Esophagus squamous epithelium (tissue), 5 donors: Measurements from ENCODE around the gene TRIOBP. TPM values are rescaled to one million over a fixed set of nuclear protein-coding genes. Genes with fewer than 3 reads are reported as not detected.

ENCODE experiments used
- DNase-seq: peaks from one replicate; lab custom pipeline; 2025; lab: John Stamatoyannopoulos, UW
- H3K27ac ChIP-seq, 4 donors: fragments of 200-600 bp; sonication (generic); one replicate each; pipeline ENCODE4 v1.5.1; 2016 to 2019; ENCODE audit warnings: mild to moderate bottlenecking in 1 of 4
- H3K27me3 ChIP-seq, 4 donors: fragments of 200-600 bp; sonication (generic); 1 replicate in 3 of 4; 2 replicates in 1 of 4; pipeline versions ENCODE4 v1.5.1 to v1.6.0; 2017 to 2021; ENCODE audit warnings: antibody characterized with exemption in 1 of 4
- H3K36me3 ChIP-seq, 3 donors: fragments of 200-600 bp; sonication (generic); one replicate each; pipeline ENCODE4 v1.5.1; 2016 to 2019
- H3K4me1 ChIP-seq, 3 donors: fragments of 200-600 bp; sonication (generic); one replicate each; pipeline ENCODE4 v1.5.1; 2017 to 2019
- H3K4me3 ChIP-seq, 4 donors: fragments of 200-600 bp; sonication (generic); 1 replicate in 3 of 4; 2 replicates in 1 of 4; pipeline ENCODE4 v1.5.1; 2016 to 2019; ENCODE audit warnings: mild to moderate bottlenecking in 2 of 4, moderate library complexity in 1 of 4
- H3K9me3 ChIP-seq, 3 donors: fragments of 200-600 bp; sonication (generic); one replicate each; pipeline ENCODE4 v1.5.1; 2016 to 2019
- POLR2A ChIP-seq, 4 donors: fragments of 450-650 bp; IDR thresholded peaks; one replicate each; pipeline ENCODE4 v1.6.1; 2017; ENCODE audit warnings: antibody characterized with exemption in 4 of 4, mild to moderate bottlenecking in 4 of 4, moderate library complexity in 3 of 4
- WGBS, 2 donors: methylation state at CpG; one replicate each; pipeline ENCODE4 v1.1.5; 2018; 5-methylcytosine and 5-hydroxymethylcytosine counted together
- intact Hi-C: fragments of 100-400 bp; cut with DNase I; formaldehyde crosslinking; loops from one replicate; pipeline ENCODE4 v1.15.0; 2022
- total RNA-seq, 4 donors: library from RNA; depleted of rRNA; stranded (reverse); fragments of >200 nt; gene quantifications; one replicate each; pipeline ENCODE4 v1.1.0, GENCODE V29; 2016
- TF ChIP-seq, protein P1 (sequence below), 6 experiments: fragments of 450-650 bp in 4 of 6; fragments of 200-600 bp in 2 of 6; sonication (generic) in 2 of 6; IDR thresholded peaks; one replicate each; pipeline ENCODE4 v1.5.1; 2016 to 2019; ENCODE audit warnings: antibody characterized with exemption in 6 of 6, mild to moderate bottlenecking in 4 of 6, moderate library complexity in 4 of 6
- donor health status: DM: yes; HTN: yes; CAD: no.

Gene TRIOBP
- total RNA-seq, 4 donors from 2014 or later = 67.6 to 149 (median 108) TPM

DNA sequence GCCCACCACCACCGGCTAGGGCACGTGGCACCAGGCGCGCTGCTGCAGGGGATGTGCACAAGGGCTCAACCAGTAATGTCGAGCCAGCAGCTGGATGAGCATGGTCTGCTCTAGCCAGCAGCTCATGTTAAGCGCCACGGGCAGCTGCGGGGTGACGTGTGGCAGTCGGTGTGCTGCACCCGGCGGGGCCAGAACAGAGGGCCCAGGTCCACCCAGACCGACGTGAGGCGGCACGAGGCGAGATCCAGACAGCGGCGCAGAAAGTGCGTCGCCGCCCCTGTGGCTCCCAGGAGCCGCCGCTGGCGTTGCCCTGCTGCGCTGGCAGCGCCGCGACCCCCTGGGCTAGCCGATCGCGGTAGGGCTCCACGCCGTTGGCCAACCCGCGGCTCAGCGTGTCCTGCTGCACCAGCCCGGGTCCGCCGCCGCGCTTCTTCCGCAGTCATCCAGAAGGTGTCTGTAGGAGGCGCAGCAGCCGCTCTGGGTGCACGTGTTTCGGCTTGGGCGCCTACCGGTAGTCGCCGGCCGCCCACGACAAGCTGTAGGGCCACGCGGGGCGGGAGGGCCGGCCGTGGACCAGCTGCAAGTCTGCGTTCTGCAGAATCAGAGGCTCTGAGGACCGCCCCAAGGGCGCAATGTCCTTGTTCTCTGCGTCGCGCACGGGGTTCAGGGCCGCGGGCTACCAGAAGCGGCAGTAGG is 121.7 kb downstream of the TRIOBP start:
- Histone ChIP-seq H3K4me3 (peak overlapping the region; percentile 10 to 67 (median 38)), H3K9me3 (no peaks in the 10 kb centered on the region), H3K27me3 (peaks cover 0 to 47% (median 0%) of the 10 kb centered on the region in 4 donors), H3K4me1 (peaks cover 15 to 25% (median 18%) of the 10 kb centered on the region in 3 donors), H3K27ac (no peak overlapping the region), H3K36me3 (peaks cover 0 to 35% (median 0%) of the 10 kb centered on the region in 3 donors)
- no peak for TF ChIP-seq POLR2A (IDR thresholded peaks at IDR 0.05)
- TF ChIP-seq, protein P1, sequence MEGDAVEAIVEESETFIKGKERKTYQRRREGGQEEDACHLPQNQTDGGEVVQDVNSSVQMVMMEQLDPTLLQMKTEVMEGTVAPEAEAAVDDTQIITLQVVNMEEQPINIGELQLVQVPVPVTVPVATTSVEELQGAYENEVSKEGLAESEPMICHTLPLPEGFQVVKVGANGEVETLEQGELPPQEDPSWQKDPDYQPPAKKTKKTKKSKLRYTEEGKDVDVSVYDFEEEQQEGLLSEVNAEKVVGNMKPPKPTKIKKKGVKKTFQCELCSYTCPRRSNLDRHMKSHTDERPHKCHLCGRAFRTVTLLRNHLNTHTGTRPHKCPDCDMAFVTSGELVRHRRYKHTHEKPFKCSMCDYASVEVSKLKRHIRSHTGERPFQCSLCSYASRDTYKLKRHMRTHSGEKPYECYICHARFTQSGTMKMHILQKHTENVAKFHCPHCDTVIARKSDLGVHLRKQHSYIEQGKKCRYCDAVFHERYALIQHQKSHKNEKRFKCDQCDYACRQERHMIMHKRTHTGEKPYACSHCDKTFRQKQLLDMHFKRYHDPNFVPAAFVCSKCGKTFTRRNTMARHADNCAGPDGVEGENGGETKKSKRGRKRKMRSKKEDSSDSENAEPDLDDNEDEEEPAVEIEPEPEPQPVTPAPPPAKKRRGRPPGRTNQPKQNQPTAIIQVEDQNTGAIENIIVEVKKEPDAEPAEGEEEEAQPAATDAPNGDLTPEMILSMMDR (IDR thresholded peaks at IDR 0.05) = peak in 5 of 6 experiments; percentile 34 to 54 (median 39)
- intact Hi-C loops = loop anchor here (5.0 kb wide), 1 partner anchor 44 kb away; no protein-coding TSS in a partner anchor
- DNase-seq = no peak
- 6% methylated on average over 35 of the region's 68 CpGs; no CpG with 5 or more reads in 1 of the 2 donors for WGBS, 2 donors

DNA sequence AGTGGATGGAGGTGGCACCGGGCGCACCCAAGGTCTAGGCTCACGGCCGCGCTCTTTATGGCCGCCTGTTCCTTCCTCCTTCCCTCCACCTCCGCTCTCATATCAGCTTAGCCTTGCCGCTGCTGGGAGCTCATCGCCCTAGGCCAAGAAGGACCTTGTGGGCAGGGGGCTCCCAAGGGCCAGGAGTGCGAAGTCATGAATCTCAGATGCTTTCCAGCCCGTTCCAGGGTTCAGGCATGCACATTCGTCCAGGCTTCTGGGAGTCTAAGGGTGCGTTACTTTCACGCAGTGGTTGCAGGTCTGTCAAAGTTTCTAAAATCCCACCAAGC is 122.2 kb downstream of the TRIOBP start:
- TF ChIP-seq, protein P1 (IDR thresholded peaks at IDR 0.05) = no peak
- TF ChIP-seq POLR2A (IDR thresholded peaks at IDR 0.05) = no peak
- Histone ChIP-seq H3K27me3 (peaks cover 0 to 52% (median 0%) of the 10 kb centered on the region in 4 donors), H3K36me3 (peaks cover 0 to 30% (median 0%) of the 10 kb centered on the region in 3 donors), H3K27ac (no peak overlapping the region), H3K4me3 (peak overlapping the region; percentile 10 to 67 (median 38)), H3K9me3 (no peaks in the 10 kb centered on the region), H3K4me1 (peaks cover 15 to 26% (median 19%) of the 10 kb centered on the region in 3 donors)
- intact Hi-C loops = loop anchor here (5.0 kb wide), 1 partner anchor 43 kb away; no protein-coding TSS in a partner anchor
- DNase-seq = no peak
- 18 to 28% methylated on average over 8 to 14 of the region's 14 CpGs for WGBS, 2 donors

DNA sequence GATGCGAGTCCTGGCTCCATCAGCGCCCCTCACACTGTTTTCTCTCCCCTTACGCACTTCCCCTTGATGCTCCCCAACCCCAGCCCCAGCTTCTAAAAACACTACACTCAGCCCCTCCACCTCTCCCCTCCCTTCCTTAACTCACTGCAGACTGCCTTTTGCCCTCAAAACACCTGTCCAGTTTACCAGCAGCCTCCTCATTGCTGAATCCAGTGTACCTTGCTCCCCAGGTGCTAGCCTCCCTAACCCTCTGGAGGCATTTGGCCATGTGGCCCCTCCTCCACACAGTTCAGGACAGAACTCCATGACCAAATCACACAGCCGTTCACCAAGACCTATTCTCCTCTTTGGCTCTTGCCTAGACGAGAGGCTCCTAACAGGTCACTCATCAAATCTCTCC is 123.5 kb downstream of the TRIOBP start:
- peaks cover 0 to 64% (median 0%) of the 10 kb centered on the region in 4 donors for H3K27me3 ChIP-seq
- H3K9me3 ChIP-seq = no peaks in the 10 kb centered on the region
- no peak for DNase-seq
- H3K27ac ChIP-seq = no peak overlapping the region
- peaks cover 15 to 39% (median 30%) of the 10 kb centered on the region in 3 donors for H3K4me1 ChIP-seq
- WGBS, 2 donors = 87 to 93% methylated on average over 5 of the region's 5 CpGs
- peaks cover 0 to 17% (median 0%) of the 10 kb centered on the region in 3 donors for H3K36me3 ChIP-seq
- TF ChIP-seq POLR2A (IDR thresholded peaks at IDR 0.05) = no peak
- TF ChIP-seq, protein P1 (IDR thresholded peaks at IDR 0.05) = no peak
- intact Hi-C loops = loop anchor here (10.0 kb wide), 1 partner anchor 144 kb away; no protein-coding TSS in a partner anchor
- H3K4me3 ChIP-seq = no peak overlapping the region

DNA sequence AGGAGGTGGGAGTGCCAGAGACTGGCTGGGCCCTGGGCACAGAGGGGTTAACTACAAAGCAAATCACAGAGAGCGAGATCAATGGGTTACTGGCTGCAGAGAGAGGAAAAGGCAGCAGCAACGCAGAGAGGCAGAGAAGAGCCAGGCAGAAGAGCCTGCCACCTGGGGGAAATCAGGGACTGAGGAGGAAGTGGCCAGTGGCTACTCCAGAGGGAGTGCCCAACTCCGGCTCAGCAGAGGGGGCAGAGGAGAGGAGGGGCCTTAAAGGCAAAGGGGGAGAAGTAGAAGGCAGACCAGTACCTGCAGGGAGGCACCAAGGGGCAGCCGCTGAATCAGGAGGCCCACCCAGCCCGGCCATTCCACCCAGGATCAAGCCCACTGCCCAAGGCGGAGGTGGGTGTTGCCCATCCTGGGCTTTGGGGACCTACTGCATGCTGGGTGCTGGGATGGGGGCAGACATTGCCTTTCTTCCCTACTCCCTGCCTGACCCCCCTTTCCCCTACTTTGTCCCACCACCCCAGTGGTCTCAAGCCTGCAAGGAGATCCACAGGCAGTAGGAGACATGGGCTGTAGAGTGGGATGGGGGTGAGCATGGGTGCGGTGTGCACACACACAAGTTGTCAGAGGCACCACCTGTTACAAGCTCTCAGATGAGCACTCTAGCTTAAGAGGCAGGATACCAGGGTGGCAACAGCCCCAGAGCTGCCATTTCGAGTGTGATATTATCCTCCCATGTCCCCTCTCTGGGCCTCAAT is 125.4 kb downstream of the TRIOBP start:
- H3K4me1 ChIP-seq = peaks cover 15 to 40% (median 30%) of the 10 kb centered on the region in 3 donors
- H3K36me3 ChIP-seq = no peaks in the 10 kb centered on the region
- H3K4me3 ChIP-seq = no peak overlapping the region
- TF ChIP-seq, protein P1 (IDR thresholded peaks at IDR 0.05) = no peak
- no peak for TF ChIP-seq POLR2A (IDR thresholded peaks at IDR 0.05)
- no peak for DNase-seq
- 49 to 51% methylated on average over 8 of the region's 8 CpGs for WGBS, 2 donors
- no peak overlapping the region for H3K27ac ChIP-seq
- intact Hi-C loops = loop anchor here (10.0 kb wide), 1 partner anchor 143 kb away; no protein-coding TSS in a partner anchor
- H3K9me3 ChIP-seq = no peaks in the 10 kb centered on the region
- peaks cover 0 to 64% (median 0%) of the 10 kb centered on the region in 4 donors for H3K27me3 ChIP-seq
